GM19455 (cell line): ENCODE results near the gene ZNF169.
"Not testable (repeated sequence)": the region's sequence is repeated elsewhere in the genome, so short reads cannot be mapped to it uniquely, and the experiment has no call there.

Source experiments
- ATAC-seq: cut with Tn5 transposase; IDR thresholded peaks from one replicate; pipeline ENCODE4 v1.9.1; 2021; ENCODE audit not compliant: unreplicated experiment

The ZNF169 gene

DNA sequence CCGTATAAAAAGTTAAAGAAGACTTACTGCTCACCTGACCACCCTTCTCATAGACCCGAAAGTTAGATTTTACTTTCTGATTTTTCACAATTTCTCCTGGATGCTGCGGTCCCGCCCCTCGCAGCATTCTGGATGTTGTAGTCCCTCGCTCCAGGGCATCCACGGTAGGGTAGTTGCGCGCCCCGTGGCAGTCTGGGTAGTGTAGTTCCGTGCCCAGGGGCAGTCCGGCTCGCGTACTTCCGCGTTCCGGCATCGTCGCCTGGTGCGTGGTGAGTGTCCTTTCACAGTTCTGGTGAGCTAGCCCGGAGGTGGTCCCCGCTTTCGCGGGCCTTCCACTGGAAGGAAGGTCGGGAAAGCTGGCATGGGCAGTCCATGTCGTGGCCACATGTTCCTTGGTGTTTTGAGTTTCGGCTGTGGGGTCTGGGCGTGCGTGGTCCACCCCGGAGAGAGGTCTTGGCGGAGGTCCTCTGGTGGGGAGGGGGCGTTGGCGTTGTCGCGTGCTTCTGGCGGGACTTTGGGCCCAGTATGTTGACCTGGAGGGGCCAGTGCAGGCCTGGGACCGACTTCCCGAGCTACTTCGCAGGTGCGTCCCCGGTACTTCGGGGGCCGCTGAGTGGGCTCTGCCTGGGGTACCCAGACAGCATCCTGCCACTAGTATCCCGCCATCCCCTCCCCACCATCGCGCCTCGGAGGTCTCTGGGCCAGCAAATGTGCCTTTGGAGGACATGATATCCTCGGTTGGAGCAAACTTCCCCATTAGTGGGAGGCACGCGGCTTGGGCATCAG is at the start of gene ZNF169:
TSS of gene ZNF169 (plus strand) at position 222 of the 786 bp plus-strand sequence. CDS start 19,515 bp downstream, outside the sequence.
- peak; percentile 100 for ATAC-seq

DNA sequence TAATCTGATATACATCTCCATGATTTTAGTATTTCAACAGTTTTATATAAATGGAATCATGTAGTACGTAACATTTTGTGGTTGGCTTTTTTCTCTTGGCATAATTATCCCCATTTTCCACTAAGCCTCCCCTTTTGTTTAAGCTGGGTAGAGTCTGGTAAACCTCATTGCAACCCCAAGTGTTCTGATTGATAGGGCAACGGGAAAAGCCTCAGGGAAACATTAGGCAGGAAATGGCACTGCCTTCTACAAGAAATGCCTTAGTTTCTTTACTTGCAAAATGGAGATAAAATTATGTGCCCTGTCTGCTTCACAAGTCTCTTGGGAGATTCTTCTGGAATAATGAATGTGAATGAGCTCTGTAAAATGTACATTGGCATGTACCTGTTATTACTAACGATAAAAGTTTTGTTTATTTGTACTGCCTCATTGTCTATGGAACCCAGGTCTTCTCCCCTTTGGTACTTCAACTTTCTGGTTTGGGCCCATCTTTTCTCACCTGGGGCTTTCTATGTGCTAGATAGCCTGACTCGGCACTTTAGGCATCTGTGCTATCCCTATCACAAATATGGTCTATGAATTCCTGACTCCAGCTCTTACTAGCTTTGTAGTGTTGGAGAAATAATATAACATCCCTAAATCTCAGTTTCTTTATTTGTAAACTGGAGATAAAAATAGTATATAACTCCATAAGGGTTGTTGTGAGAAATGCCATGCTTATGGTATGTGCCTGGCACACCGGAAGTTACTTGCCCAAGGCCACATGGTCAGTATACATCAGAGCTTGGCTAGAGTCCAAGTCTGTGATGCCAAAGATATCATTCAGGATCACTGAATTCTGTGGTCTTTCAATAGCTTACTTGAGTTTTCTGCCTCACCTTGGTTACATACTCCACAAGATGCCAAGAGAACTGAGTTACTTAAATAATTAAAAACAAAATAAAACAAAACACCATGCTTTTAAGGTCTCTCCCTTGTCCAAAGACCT is 48.2 kb upstream of the ZNF169 start:
- no peak for ATAC-seq

DNA sequence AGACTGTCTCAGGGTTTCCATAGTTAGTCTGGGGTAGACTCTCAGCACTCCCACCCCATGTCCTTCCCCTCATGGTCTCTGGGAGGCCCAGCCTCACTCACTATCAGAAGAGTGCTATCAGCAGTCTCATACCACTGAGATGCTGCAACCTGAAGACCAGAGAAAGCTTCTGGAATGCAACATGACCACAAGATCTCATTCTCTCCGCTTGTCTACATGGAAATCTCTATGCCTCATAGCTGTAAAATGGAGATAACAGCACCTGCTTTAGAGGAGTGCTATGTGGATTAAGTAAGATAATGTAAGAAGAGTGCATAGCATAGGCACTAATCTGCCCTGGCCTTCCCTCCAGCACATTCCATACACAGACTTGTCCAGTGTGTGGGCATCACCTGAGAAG is 47.0 kb upstream of the ZNF169 start:
- no peak for ATAC-seq

DNA sequence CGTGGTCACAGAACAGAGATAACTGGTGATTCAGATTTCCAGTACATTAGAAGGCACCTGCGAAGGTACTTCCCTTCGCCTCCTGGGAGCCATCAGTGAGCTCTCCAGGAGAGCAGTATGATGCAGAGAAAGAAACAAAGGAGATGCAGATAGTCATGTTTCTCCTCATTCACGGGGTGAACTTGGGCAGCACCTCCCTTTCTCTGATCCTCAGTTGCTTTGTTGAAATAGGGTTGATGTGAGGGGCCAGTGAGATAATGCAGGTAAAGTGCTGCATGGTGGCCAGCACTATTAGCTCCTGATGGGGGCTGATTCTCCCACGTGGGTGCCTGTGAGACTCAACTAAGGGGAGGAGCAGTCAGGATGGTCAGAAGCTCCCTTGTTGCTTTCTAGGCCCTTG is 46.6 kb upstream of the ZNF169 start:
- no peak for ATAC-seq

DNA sequence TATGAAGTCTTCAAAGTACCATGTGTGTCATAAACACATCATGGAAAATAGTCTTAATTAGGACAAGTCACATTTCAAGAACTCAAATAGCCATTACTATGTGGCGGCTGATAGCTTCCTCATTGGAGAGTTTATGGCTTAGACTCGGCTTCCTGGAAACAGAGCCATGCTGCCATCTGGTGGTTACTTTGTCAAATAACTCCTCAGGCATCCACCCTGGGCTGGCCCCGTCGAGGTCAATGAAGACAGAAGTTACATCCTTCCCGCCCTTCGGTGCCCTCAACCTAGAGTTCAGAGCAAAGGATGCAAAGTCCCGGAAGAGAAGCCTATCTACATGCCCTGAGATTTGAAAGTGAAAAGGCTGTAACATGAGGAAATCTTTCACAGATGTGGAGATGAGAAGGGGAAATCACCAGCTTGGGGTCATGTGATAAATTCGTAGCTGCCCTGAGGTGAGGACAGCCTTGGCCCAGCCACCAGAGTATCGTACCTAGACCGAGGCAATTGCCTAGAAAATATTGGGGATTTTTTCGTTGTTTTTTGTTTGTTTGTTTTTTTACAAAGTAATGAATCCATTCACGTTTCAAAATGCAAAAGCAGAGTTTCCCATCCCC is 45.5 kb upstream of the ZNF169 start:
- peak; percentile 80 for ATAC-seq

DNA sequence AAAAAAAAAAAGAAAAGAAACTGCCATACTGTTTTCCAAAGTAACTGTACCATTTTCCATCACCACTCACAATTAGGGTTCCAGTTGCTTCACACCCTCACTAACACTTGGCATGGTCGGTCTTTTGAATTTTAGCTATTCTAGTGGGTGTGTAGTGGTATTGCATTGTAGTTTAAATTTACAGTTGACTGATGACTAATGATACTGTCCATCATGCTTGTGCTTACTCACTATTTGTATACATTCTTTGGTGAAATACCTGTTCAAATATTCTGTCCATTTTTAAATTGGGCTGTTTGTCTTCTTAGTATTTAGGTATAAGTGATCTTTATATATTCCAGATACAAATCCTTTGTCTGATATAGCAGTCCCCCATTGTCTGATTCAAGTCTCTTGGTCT is 36.2 kb upstream of the ZNF169 start:
- no peak for ATAC-seq

DNA sequence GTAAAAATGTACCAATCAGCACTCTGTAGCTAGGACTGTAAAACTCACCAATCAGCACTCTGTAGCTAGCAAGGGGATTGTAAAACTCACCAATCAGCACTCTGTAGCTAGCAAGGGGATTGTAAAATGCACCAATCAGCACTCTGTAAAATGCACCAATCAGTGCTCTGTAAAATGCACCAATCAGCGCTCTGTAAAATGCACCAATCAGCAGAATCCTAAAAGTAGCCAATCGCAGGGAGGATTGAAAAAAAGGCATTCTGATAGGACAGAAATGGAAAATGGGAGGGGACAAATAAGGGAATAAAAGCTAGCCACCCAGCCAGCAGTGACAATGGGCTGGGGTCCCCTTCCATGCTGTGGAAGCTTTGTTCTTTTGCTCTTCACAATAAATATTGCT is 33.7 kb upstream of the ZNF169 start:
- ATAC-seq: not testable (repeated sequence)

DNA sequence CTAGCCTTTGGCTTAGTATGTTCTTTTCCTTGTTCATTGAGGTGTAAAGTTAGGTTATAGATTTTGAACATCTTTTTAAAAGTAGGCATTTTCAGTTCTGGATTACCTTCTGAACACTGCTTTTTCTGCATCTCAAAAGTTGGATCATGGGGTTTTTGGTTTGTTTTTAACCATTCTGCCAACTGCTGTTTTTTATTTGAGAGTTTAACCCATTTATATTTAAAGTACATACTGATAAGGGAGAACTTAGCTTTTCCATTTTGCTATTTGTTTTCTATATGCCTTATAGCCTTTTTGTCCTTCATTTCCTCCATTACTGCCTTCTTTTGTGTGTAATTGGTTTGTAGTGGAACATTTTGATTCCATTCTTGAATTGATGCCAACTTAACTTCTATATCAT is 30.5 kb upstream of the ZNF169 start:
- no peak for ATAC-seq

DNA sequence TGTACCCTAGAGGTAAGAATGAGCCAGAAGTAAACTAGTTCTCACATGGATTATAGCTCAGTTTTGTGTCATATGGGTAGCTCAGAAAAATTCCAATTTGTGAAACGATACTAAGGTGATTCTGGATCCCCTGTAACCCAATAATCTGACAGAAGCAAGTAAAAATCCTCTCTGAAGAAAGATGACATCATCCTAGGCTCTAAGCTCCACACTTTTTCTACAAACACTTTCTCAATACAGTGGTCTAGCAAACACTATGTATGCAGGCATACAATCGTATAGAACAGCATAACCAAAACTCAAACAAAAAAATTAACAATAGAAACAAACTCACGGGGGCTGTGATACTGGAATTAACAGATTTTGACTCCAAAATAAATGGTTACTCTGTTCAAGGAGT is 26.7 kb upstream of the ZNF169 start:
- no peak for ATAC-seq

DNA sequence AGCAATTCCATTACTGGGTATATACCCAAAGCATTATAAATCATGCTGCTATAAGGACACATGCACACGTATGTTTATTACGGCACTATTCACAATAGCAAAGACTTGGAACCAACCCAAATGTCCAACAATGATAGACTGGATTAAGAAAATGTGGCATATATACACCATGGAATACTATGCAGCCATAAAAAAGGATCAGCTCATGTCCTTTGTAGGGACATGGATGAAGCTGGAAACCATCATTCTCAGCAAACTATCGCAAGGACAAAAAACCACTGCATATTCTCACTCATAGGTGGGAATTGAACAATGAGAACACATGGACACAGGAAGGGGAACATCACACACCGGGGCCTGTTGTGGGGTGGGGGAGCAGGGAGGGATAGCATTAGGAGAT is 18.0 kb upstream of the ZNF169 start:
- not testable (repeated sequence) for ATAC-seq

DNA sequence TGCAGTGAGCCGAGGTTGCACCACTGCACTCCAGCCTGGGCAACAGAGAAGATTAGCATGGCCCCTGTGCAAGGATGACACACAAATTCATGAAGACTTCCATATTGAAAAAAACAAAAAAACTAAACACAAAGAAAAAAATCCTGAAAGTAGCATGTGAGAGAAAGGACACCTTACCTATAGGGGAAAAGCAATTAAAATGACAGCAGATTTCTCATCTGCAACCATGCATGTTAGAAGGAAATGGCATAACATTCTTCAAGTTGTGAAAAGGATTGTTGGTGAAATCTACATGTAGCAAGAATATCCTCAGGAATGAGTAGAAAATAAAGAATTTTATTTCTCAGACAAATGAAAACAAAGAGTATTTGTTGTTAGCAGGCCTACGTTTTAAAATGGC is 13.4 kb upstream of the ZNF169 start:
- no peak for ATAC-seq

DNA sequence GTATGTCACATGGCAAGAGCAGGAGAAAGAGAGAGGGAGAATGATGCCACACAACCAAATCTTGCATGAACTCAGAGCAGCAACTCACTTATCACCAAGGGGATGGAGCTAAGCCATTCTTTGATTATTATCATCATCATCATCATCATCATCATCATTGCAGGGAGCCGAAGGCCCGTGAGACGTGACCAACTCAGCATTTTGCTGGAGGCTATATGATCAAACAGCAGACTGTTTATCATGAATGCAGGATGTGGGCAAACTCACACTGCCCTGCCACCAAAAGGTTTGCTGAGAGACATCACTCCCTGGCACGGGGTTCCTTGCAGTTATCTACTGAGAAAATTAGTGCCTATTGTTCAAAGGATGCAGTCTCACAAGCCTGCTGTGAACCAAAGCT is 8.6 kb upstream of the ZNF169 start:
- no peak for ATAC-seq

DNA sequence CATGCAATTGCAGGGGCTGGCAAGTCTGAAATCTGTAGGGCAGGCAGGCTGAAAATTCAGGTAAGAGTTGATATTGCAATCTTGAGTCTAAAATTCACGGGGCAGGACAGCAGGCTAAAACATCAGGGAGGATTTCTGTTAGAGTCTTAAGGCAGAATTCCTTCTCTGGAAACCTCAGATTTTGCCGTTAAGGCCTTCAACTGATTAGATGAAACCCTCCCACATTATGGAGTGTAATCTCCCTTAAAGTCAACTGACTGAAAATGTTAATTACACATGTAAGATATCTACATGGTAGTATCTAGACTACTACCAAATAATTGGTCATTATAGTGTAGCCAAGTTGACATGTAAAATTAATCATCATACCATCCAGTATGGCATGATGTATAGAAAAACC is 3.1 kb upstream of the ZNF169 start:
- no peak for ATAC-seq

DNA sequence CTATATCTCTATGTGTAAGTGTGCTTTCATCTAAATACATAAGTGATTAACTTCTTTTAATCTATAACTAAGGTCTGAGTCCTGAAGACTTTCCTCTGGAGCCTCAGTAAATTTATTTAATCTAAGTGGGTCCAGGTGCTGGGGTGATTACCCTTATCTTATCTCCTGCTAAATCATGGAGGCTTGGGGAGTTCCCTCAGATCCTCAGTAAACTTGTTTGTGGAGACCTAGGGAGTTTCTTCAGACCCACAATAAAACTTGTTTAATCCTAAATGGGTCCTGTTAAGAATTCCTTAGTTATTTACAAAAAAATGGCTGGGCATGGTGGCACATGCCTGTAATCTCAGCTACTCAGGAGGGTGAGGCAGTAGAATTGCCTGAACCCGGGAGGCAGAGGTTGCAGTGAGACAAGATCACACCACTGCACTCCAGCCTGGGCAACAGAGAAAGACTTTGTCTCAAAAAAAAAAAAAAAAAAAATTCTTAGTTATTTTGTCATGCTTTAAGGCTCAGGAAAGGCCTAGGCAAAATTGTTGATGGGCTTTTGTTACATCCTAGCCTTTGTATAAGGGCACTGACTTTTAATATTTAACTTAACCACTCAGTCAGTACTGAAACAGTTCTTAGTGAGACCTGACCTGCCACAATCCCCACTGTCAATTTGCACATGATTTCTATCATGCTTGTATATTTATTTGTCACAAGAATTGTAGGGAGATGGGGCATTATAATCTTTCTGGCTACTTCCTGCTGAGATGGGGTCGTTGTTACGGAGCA is 6.7 kb downstream of the ZNF169 start:
- ATAC-seq: not testable (repeated sequence)

DNA sequence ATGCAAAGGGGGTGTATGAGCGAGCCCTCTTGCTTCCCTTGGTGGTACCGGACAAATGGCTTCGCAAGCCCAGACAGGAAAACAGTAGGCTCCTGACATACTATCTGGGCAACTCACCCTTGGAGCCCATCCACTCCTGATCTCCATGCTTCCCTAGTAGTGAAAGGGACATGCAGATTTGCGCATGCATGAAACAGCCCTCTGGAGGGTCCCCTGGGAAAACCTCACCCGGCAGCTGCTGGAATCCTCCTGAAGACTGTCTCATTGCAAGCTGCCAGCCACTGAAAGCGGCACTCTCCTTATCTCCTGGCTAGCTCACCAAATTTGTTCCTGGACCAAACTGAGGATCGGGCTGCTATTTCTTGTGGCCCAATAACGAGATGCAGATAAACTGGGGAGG is 10.2 kb downstream of the ZNF169 start:
- ATAC-seq: no peak

DNA sequence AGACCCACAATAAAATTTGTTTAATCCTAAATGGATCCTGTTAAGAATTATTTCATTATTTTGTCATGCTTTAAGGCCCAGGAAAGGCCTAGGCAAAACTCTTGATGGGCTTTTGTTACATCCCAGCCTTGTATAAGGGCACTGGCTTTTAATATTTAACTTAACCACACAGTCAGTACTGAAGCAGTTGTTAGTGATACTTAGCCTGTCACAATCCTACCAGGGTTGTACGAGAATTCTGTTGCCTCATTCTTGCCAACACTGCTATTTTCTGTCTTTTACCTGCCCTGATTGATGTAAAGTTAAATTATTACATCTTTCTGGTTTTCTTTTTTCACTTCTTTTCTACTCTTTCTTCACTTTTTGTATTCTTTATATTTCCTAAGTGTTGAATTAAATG is 10.9 kb downstream of the ZNF169 start:
- no peak for ATAC-seq

DNA sequence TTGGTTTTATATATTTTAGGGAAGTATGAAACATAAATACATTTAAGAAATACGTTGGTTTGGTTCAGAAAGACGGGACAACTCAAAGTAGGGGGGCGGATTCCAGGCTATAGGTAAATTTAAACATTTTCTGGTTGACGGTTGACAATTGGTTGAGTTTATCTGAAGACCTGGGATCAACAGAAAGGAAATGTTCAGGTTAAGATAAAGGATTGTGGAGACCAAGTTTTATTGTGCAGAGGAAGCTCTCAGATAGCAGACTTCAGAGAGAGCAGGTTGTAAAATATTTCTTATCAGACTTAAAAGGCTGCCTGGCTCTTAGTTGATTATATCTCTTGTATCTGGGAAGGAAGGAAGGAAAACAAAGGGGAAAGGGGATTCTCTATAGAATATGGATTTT is 17.9 kb downstream of the ZNF169 start:
- ATAC-seq: not testable (repeated sequence)

DNA sequence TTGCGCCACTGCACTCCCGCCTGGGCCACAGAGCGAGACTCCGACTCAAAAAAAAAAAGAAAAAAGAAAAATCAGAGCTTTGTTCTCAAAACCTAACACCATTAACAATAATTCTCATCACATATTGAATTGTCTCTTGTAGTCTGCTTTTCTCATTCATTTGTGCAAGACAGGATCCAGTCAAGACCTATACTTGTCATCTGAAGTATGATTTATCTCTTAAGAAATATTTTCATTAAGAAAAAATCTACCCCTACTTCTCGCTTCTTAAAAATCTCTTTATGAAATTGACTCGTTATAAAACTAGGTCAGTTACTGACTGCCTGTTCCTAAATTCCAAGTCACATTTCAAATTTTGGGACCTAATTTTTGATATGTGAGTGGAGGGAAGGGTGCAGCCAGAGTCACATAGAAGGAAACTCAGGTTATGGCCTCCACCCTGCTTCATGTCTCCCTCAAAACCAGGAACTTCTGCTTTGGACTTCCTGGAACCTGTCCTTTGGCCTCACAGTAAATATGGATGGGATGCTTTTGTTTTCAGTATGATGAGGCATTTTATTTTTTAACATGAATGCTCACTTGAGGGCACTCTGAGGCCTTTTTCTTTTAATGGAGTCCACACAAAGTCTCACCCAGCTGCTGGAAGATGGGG is 18.9 kb downstream of the ZNF169 start:
- ATAC-seq: no peak

DNA sequence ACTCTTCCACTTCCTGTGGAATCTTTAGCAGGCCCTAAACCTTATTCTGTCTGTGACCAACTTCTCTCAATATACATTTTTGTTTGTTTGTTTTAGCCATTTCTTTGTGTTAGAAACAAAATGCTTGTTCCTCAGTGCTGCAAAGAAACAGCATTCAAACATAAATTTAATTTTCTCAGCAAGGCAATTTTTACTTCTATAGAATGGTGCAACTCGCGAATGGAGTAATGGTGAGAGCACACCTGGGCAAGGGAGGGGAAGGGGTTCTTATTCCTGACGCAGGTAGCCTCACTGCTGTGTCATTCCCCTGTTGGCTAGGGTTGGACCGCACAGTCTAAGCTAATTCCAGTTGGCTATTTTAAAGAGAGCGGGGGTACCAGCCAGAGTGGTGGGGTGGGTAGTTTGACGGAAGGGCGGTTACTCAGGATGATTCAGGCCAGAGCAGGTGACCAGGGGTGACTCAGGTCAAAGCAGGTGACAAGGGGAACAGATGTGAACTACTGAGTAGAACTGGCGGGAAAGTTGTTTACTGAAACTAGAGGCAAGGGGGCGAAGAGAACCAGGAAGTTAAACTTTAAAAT is 21.4 kb downstream of the ZNF169 start:
- no peak for ATAC-seq

DNA sequence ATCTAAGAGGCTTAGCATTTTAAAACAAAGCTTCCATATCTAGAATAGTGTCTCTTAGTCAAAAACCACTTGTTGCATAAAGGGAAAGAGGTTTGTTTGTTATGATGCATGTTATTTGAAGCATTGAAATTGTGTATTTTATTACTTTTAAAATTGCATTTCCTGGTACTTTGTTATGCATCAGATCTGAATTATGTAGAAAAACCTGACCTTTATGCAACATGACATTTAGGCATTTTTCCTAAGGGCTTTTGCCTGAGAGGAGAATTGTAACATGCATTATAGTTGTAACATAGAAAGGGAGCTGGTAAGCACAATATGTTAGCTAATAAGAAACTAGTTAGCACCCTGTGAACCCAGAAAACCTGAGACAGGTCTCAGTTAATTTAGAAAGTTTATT is 22.0 kb downstream of the ZNF169 start:
- ATAC-seq: no peak
